OCI-LY3 (cell line): Measurements from ENCODE around the gene ZNF562.

ENCODE experiments used
- EZH2phosphoT487 ChIP-seq: fragments of 200-600 bp; shearing (Covaris generic); IDR thresholded peaks from 2 replicates; pipeline ENCODE4 v1.6.1; 2018; ENCODE audit warnings: antibody characterized with exemption, mixed run types, low read depth
- TF ChIP-seq, protein P1 (sequence below): fragments of 200-600, 300-600 bp; sonication (generic); IDR thresholded peaks from 2 replicates; pipeline ENCODE4 v1.5.1; 2014; ENCODE audit warnings: antibody characterized with exemption, low read length, low read depth

DNA sequence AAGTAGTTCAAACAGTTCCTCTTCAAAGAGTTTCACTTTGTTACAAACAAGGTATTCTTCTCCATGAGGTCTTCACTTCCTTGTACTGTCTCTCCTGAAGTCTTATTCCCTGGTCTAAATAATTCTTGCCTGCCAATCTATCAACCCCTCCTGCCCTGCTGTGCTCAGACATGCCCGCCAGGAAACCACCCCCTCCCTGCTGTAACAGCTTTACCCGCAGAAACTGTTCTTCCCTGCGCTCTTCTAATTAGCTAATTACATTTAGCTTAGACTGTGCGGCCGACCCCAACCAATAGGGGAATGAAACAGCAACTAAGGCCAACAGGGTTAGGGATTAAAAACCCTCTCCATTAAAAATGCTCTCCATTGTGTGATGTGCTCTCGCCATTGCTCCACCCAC is 47.0 kb upstream of the ZNF562 start:
- TF ChIP-seq EZH2phosphoT487 = no peak
- TF ChIP-seq, protein P1, sequence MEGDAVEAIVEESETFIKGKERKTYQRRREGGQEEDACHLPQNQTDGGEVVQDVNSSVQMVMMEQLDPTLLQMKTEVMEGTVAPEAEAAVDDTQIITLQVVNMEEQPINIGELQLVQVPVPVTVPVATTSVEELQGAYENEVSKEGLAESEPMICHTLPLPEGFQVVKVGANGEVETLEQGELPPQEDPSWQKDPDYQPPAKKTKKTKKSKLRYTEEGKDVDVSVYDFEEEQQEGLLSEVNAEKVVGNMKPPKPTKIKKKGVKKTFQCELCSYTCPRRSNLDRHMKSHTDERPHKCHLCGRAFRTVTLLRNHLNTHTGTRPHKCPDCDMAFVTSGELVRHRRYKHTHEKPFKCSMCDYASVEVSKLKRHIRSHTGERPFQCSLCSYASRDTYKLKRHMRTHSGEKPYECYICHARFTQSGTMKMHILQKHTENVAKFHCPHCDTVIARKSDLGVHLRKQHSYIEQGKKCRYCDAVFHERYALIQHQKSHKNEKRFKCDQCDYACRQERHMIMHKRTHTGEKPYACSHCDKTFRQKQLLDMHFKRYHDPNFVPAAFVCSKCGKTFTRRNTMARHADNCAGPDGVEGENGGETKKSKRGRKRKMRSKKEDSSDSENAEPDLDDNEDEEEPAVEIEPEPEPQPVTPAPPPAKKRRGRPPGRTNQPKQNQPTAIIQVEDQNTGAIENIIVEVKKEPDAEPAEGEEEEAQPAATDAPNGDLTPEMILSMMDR = no peak
